ENCODE results near the gene ANOS1.

The ANOS1 gene

GRCh38 chrX:8657883-8658282, 74.1 kb downstream of the ANOS1 start:
- H4K20me1 ChIP-seq (ENCODE audit: insufficient read depth, low read length): no peaks in the 10 kb centered on the region
- H3K4me1 ChIP-seq (ENCODE audit: low read length): peaks cover 12% of the 10 kb centered on the region
- H3K27ac ChIP-seq (ENCODE audit: low read length): no peak overlapping the region
- TF ChIP-seq EZH2phosphoT487 (IDR thresholded peaks at IDR 0.05; ENCODE audit: low read length): no peak
- no peak for TF ChIP-seq EZH2 (optimal IDR thresholded peaks at IDR 0.05; ENCODE audit: low read depth, low read length)
- TF ChIP-seq CTCF (IDR thresholded peaks at IDR 0.05; ENCODE audit: low read length): no peak
- no peaks in the 10 kb centered on the region for H3F3A ChIP-seq (ENCODE audit: insufficient read depth, low read length)
- DNase-seq: no peak
- H3K79me2 ChIP-seq (ENCODE audit: low read length): no peaks in the 10 kb centered on the region
- no peak overlapping the region for H2AFZ ChIP-seq (ENCODE audit: low read length)
- no peaks in the 10 kb centered on the region for H3K9me2 ChIP-seq (replicated peaks; ENCODE audit: insufficient read depth, low read length)
- H3K27me3 ChIP-seq (replicated peaks; ENCODE audit: insufficient read depth, low read length): no peaks in the 10 kb centered on the region
- no peaks in the 10 kb centered on the region for H3K36me3 ChIP-seq (replicated peaks; ENCODE audit: insufficient read depth, low read length)
- no peak overlapping the region for H3K4me3 ChIP-seq (ENCODE audit: low read length)
- H3K9ac ChIP-seq (ENCODE audit: low read length): no peak overlapping the region
- no peaks in the 10 kb centered on the region for H3K9me3 ChIP-seq (replicated peaks; ENCODE audit: insufficient read depth, low read length)
- no peak overlapping the region for H3K4me2 ChIP-seq (ENCODE audit: low read depth, low read length)

- Histone ChIP-seq H3K4me2 (ENCODE audit: low read depth, low read length) (no peak overlapping the region), H3K9me2 (replicated peaks; ENCODE audit: insufficient read depth, low read length) (no peaks in the 10 kb centered on the region), H3K4me3 (ENCODE audit: low read length) (no peak overlapping the region), H3K36me3 (replicated peaks; ENCODE audit: insufficient read depth, low read length) (no peaks in the 10 kb centered on the region), H3K9ac (ENCODE audit: low read length) (no peak overlapping the region), H3F3A (ENCODE audit: insufficient read depth, low read length) (no peaks in the 10 kb centered on the region), H3K4me1 (ENCODE audit: low read length) (peaks cover 12% of the 10 kb centered on the region), H3K9me3 (replicated peaks; ENCODE audit: insufficient read depth, low read length) (no peaks in the 10 kb centered on the region), H2AFZ (ENCODE audit: low read length) (no peak overlapping the region), H4K20me1 (ENCODE audit: insufficient read depth, low read length) (no peaks in the 10 kb centered on the region), H3K27me3 (replicated peaks; ENCODE audit: insufficient read depth, low read length) (no peaks in the 10 kb centered on the region), H3K27ac (ENCODE audit: low read length) (no peak overlapping the region), H3K79me2 (ENCODE audit: low read length) (no peaks in the 10 kb centered on the region)
- TF ChIP-seq EZH2phosphoT487 (IDR thresholded peaks at IDR 0.05; ENCODE audit: low read length): no peak
- TF ChIP-seq CTCF (IDR thresholded peaks at IDR 0.05; ENCODE audit: low read length): no peak
- TF ChIP-seq EZH2 (optimal IDR thresholded peaks at IDR 0.05; ENCODE audit: low read depth, low read length): no peak
- DNase-seq: no peak
These were observed 78.0 kb downstream of the ANOS1 start for GRCh38 chrX:8653956-8654355.

- no peaks in the 10 kb centered on the region for H3K4me1 ChIP-seq (ENCODE audit: low read length)
- no peaks in the 10 kb centered on the region for H3K9me2 ChIP-seq (replicated peaks; ENCODE audit: insufficient read depth, low read length)
- H3F3A ChIP-seq (ENCODE audit: insufficient read depth, low read length): no peaks in the 10 kb centered on the region
- no peak overlapping the region for H3K4me2 ChIP-seq (ENCODE audit: low read depth, low read length)
- no peak overlapping the region for H3K27ac ChIP-seq (ENCODE audit: low read length)
- no peak overlapping the region for H3K4me3 ChIP-seq (ENCODE audit: low read length)
- H3K79me2 ChIP-seq (ENCODE audit: low read length): no peaks in the 10 kb centered on the region
- H3K27me3 ChIP-seq (replicated peaks; ENCODE audit: insufficient read depth, low read length): no peaks in the 10 kb centered on the region
- H3K36me3 ChIP-seq (replicated peaks; ENCODE audit: insufficient read depth, low read length): no peaks in the 10 kb centered on the region
- no peak overlapping the region for H2AFZ ChIP-seq (ENCODE audit: low read length)
- H4K20me1 ChIP-seq (ENCODE audit: insufficient read depth, low read length): no peaks in the 10 kb centered on the region
- TF ChIP-seq CTCF (IDR thresholded peaks at IDR 0.05; ENCODE audit: low read length) (no peak), EZH2 (optimal IDR thresholded peaks at IDR 0.05; ENCODE audit: low read depth, low read length) (no peak), EZH2phosphoT487 (IDR thresholded peaks at IDR 0.05; ENCODE audit: low read length) (no peak)
- no peaks in the 10 kb centered on the region for H3K9me3 ChIP-seq (replicated peaks; ENCODE audit: insufficient read depth, low read length)
- H3K9ac ChIP-seq (ENCODE audit: low read length): no peak overlapping the region
- no peak for DNase-seq
These were observed 82.0 kb downstream of the ANOS1 start for GRCh38 chrX:8649969-8650368.
